HG03108 (cell line): ENCODE data around the gene WNK3.
"Not testable (repeated sequence)": the region's sequence is repeated elsewhere in the genome, so short reads cannot be mapped to it uniquely, and the experiment has no call there.

Source experiments
- ATAC-seq: cut with Tn5 transposase; IDR thresholded peaks from one replicate; pipeline ENCODE4 v1.9.1; 2021; ENCODE audit warnings: moderate library complexity; ENCODE audit not compliant: unreplicated experiment

WNK3 gene

GRCh38 chrX:54357414-54358377 is at the start of gene WNK3:
TSS of gene WNK3 (minus strand) at chrX:54358046.
- no peak for ATAC-seq

DNA sequence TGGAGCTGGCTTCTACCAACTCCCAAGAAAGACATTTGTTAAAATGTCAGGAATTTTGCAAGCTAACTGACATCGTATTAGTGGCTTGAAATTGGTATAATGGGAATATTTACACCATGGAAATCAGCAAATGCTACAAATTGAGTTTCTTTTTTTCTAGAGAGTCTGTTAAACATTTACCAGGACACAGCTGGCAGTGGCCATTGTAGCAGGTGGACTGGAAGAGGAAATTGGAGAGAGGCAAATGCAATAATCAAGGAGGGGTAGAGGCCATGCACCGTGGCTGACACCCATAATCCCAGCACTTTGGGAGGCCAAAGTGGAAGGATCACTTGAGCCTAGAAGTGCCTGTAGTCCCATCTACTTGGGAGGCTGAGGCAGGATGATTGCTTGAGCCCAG is 49.4 kb upstream of the WNK3 start:
- no peak for ATAC-seq

GRCh38 chrX:54397113-54397512 is 39.3 kb upstream of the WNK3 start:
- no peak for ATAC-seq

- ATAC-seq, result no peak
Measured at GRCh38 chrX:54386314-54386713, 28.5 kb upstream of the WNK3 start.

DNA sequence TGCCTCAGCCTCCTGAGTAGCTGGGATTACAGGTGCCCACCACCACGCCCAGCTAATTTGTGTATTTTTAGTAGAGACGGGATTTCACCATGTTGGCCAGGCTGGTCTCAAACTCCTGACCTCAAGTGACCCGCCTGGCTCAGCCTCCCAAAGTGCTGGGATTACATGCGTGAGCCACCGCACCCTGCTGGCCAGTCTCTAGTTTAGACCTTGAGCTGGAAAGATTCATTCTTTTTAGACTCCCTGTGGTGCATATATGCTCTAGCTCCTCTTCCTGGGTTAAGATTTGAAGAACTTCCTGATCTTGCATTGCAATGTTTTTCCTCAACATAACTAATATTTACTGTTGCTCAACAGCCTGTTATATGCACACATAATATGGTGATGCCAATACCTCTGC is 26.8 kb upstream of the WNK3 start:
- ATAC-seq, result not testable (repeated sequence)

GRCh38 chrX:54359408-54359807 is 1.6 kb upstream of the WNK3 start:
- ATAC-seq, result no peak

- ATAC-seq, result no peak
Measured at GRCh38 chrX:54358424-54359211, 772 bp upstream of the WNK3 start.

DNA sequence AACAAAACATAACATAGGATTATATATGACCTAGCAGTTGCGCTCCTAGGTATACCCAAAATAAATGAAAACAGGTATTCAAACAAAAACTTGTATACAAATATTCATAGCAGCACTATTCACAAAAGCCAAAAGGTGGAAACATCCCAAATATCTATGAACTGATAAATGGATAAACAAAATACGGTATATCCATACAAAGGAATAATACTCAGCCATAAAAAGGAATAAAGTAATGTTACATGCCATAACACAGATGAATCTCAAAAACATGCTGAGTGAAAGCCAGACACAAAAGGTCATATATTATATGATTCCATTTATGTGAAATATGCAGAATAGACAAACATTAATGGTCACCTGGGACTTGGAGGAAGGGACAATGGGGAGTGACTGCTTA is 5.2 kb downstream of the WNK3 start:
- ATAC-seq, result no peak

GRCh38 chrX:54337383-54337782 is 20.5 kb downstream of the WNK3 start:
- ATAC-seq, result not testable (repeated sequence)

DNA sequence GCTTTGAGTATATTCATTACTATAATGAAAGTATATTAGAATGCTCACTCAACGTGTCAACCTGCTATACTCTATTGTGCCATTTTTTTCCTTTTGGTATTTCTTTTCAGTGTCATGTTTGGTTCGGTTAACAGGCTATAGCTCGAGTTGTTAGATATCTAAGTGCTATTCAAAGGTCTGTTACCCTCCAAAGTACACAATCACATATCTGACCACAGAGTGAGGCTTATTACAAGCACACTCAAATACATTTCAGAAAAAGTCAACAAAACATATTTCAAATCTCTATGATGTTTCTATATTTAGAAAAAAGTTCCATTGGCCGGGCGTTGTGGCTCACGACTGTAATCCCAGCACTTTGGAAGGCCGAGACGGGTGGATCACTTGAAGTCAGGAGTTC is 32.8 kb downstream of the WNK3 start:
- no peak for ATAC-seq

DNA sequence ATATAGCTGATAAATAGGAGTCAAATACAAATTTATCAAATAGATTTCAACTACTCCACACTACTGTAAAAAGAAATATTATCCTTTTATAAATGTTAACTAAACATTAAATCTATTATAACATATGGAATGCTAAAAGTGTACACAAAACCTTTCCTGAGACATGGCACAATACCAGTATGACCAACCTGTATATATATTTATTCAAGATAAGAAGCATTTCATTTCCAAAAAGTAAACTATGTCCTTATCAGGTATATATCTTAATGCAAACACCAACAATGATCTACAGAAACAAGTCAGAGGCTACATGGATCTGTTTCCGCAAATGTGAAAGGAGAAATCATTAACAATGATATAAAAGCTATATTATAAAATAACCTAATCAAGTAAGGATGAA is 37.8 kb downstream of the WNK3 start:
- ATAC-seq, result no peak

DNA sequence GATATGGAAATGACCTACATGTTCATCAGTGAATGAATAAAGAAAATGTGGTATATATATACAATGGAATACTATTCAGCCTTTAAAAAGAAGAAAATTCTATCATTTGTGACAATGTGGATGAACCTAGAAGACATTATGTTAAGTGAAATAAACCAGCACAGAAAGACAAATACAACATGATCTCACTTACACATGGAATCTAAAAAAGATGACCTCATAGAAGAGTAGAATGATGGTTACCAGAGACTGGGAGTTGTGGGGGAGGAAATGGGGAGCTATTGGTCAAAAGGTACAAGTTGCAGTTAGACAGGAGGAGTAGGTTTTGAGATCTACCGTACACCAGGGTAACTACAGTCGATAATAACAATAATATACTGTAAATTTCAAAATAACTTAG is 51.5 kb downstream of the WNK3 start:
- no peak for ATAC-seq

DNA sequence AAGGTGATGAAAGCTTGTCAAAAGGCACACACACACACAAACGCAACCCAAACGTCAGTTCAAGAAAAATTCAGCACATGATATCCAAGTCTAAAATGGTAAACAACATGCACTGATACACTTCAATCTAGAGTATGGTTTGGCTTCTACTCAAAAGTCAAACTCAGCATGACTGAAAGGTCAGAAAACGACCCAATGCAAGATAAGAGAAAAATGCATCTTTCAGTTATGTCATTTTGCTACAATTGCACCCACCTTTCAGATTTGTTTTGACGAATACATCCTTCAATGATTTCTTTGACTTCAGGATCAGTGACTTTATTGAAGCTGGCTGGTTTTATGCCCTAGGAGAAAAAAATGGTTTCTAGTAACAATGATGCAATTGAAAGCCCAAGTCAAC is 56.3 kb downstream of the WNK3 start:
- ATAC-seq, result no peak

DNA sequence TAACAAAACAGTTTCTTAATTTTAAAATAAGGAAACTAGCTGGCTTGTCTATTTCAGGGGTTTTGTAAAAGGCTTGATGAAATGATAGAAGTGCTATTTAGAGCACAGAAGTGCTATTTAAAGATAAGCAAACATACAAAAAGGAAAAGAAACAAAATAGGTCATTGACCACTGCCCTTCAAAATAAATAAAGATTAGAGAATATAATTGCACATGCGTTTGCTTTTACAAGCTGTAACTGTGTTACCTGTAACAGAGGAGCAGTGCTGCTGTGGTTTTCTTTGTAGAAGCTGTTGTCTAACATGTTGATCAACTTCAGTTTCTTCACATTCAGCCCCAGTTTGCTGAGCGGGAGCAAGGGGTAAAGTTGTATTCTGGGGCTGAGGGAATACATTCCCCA is 63.5 kb downstream of the WNK3 start:
- ATAC-seq, result no peak

DNA sequence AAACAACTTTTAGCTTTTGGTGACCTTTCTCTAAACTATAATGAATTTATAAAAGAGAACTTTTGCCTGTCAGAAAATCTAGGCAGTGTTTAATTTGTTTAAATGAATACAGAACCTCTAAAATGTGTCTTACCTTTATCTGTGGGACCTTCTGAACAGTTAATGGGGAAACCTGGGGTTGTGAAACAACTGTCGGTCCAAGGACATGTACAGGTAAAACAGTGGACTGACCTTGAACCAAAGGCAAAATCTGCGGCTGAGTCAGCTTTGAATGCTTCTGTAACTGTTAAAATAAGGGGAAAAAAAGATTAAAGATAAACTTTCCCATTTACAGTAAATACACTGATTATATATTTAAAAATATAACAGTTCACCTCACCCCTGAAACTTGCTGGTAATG is 65.1 kb downstream of the WNK3 start:
- no peak for ATAC-seq

GRCh38 chrX:54291758-54292157 is 66.1 kb downstream of the WNK3 start:
- ATAC-seq, result no peak

DNA sequence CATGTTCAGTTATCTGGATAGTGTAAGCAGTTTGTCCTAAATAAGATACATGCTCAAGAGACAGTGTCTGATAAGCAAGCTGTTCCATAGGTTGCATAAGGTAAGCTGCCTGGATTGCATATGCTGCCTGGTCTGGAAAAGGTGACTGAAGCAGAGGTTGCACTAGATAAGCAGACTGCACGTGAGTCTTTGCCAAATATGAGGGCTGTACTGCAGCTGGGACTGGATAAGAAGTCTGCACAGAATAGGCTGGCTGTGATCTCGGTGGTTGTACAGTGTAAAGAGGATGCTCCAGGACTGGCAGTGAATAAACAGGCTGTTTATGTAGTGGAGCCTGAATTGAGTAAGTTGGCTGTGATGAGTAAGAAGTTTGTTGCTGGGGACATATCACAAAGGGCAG is 68.9 kb downstream of the WNK3 start:
- no peak for ATAC-seq

DNA sequence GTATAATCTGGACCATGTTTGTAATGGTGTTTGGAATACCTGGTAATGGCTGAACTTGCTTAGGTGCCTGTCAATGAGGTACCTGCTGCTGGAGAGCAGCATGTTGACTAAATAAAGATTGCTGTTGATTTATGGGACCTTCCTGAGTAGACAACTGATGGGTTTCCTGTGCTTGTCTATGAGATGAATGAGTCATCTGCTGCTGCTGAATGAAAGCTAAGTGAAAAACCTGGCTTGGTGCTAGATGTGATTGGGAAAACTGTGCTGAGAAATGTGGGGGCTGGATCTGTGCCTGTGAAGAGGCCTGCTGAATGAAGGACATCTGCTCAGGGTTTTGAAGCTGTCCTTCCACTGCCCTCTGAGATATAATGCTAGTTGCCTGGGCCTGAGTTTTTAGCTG is 69.6 kb downstream of the WNK3 start:
- ATAC-seq, result no peak

GRCh38 chrX:54281676-54282075 is 76.2 kb downstream of the WNK3 start:
- no peak for ATAC-seq

DNA sequence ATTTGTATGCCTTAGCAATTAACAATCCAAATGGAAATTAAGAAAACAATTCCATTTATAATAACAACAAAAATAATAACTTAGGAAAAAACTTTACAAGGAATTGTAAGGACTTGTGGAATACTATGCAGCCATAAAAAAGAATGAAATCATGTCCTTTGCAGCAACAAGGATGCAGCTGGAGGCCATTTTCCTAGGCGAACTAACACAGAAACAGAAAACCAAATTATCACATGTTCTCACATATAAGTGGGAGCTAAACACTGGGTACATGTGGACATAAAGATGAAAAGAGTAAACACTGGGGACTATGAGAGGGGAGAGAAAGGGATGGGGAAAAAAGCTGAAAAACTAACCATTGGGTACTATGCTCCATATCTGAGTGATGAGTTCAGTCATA is 77.4 kb downstream of the WNK3 start:
- no peak for ATAC-seq

GRCh38 chrX:54271664-54272063 is 86.2 kb downstream of the WNK3 start:
- no peak for ATAC-seq

DNA sequence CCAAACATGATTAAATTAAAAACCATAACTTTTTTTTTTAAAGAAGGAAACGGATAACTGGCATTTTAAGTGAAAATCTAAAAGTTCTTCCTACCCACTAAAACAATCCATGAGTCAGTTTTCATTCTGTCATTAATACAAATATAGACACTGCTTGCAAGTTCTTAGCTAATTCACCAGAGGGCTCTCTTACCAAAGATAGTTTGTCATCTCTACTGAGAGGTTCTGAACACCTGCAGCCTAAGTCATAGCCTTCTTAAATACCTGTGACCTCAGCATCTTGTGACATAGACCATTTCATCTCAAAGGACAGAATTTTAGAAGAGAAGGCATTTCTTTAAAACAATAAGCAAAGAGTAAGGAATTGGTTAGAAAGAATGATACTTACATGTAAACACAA is 109.5 kb downstream of the WNK3 start:
- no peak for ATAC-seq
